HG02884 (cell line): ENCODE data around the gene ORC4.

Experiments used
- ATAC-seq: cut with Tn5 transposase; IDR thresholded peaks from one replicate; pipeline ENCODE4 v1.9.1; 2021; ENCODE audit warnings: mild to moderate bottlenecking, moderate library complexity; ENCODE audit not compliant: unreplicated experiment

Gene ORC4

DNA sequence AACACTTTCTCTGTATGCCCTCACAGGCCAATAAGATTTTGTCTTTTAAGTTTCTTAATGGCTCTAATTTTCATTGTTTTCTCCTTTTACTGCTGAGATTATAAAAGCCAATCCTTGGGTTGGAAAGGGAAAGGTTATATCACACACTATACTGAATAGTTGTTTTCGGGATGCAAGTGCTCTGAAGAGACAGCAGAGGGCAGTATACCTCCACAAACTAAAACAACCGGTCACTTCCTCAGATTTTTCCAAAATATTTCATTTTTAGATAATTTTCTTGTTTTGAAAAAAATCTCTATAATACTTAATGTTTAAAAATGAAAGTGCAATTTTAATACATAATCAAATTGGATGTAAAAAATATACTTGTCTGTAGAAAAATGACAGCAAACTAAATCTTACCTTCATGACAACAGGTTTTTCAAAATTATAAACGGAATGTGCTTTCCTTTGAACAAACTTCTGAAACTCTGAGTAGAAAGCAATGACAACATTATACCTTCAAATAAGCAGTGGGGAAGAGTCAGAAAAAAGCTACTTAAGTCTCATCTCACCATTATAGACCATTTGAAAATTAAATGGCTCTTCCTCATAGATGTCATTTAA is 82.7 kb downstream of the ORC4 start:
- ATAC-seq: peak; percentile 63

- ATAC-seq: no peak
Measured at GRCh38 chr2:147934881-147935620, 85.5 kb downstream of the ORC4 start.

- no peak for ATAC-seq
Measured at GRCh38 chr2:147933931-147934330, 86.6 kb downstream of the ORC4 start.

- no peak for ATAC-seq
Measured at GRCh38 chr2:147927053-147927588, 93.4 kb downstream of the ORC4 start.

GRCh38 chr2:147925886-147926285 is 94.7 kb downstream of the ORC4 start:
- no peak for ATAC-seq

DNA sequence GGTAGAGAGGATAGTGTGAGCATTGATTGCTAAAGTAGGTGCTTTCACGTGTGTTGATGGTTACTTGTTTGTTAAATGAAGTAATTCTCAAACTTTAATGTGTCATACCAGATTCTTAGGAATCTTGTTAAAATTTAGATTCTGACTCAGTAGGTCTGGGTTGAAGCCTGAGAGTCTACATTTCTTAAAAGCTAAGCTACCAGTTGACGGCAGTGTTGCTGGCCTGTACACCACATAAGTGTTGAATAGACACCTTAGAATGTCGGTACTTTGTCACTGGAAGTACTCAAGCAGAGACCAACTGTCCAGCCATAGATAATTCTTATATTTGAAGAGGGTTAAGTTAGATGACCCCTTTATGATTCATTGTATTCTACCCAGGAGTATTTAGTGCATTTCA is 95.9 kb downstream of the ORC4 start:
- no peak for ATAC-seq

DNA sequence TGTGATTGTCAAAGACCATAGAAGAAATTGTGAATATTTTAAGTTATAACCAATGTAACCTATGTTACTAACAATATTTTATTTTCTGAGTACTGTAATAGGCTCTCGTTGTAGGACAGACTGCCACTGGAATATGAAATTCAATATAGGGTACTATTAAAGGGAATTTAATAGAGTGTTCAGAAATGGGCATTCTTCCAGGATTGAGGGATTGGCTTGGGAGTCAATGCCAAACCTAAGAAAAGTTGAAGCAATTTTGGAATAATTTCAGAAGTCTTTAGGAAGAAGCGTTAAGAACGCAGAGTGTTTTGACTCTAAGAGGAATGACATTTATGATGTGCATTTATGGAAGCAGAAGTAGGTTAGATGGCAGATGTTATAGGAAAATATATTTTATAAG is 96.7 kb downstream of the ORC4 start:
- ATAC-seq: no peak

- no peak for ATAC-seq
Measured at GRCh38 chr2:147917161-147917560, 103.4 kb downstream of the ORC4 start.

DNA sequence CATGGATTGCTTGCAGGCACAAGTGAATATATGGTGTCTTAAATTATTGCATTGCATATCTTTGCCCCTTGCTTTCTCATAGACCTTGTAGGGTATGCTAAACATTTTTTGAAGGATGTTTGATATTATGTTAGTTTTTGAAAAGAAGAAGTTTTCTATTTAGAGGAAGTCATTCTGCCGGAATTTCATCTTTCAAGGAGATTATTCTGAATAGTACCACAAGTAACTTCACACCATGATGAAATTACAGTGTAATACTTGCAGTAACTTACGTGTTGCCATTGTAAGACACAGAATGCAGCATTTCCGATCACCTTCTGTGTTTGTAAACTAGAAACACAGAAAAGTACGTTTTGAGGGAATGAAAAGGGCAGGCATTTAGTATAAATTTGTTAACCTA is 103.8 kb downstream of the ORC4 start:
- no peak for ATAC-seq

DNA sequence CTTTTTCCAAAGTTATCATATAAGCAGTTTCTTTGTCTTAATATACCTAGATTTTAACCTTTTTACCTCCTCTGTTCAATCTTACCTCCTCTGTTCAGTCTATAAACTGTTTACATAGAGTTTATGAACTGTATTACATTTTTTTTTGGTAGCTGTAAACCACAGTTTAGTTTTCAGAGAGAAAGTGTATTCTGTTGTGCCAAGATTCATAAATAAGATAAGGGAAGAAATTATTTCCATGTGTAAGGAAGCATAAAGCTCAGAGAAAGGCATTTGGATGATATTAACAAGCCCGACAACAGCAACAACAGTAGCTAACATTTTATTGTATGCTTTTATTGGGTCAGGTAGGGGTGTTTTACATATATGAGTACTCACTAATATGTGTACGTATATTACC is 104.5 kb downstream of the ORC4 start:
- no peak for ATAC-seq

DNA sequence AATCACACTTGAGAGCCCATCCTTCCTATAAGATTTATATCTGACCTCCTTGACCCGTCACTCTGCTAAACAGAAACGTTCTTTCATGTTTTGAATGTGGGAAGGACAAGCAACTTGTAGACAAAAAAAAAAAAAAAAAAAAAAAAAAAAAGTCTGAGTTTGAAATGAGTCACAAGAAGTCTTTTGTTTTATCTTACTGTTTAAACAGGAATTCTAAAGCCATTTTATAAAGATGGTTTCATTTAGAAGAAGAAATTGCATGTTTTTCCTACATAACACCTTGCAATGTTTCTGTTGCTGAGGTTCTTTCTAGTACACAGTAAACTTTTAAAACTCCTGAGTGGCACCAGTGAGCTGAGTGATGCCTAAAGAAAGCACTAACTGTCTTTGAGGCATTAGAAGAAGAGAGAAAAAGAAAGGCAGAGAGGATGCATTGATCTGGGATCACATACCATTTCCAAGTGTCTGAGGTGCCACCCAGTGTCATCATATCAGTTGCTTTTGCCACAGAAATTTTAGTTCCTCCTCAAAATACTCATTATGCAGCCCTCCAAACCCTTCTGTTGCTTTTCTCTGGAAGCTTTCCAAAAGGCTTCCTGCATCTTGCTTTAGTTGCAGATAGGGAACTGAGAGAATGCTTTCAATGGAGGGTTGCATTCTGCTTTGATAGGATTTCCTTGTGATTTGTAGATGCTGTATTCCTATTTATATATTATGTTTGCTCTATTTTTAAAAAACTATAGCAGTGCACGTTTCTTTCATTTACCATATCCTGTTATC is 106.6 kb downstream of the ORC4 start:
- no peak for ATAC-seq

- no peak for ATAC-seq
Measured at GRCh38 chr2:147910990-147911473, 109.5 kb downstream of the ORC4 start.

GRCh38 chr2:147909178-147909577 is 111.4 kb downstream of the ORC4 start:
- no peak for ATAC-seq

DNA sequence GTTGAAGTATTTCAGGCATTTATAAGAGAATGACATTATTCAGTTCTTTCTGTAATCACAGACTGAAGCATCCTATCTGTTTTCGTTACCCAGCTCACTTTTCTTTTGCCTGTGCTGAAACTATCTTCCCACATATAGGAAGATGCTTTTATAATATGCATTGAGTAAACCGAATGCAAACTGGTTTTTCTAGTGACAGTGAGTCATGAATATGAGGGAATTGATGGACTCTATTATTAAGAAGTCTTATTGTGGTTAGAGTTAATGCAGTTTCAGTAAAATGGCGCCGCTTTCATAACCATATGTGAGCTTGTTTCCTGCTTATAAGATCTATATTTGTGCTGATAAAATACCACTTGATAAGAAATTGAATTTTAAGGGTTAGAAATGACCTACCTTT is 116.5 kb downstream of the ORC4 start:
- no peak for ATAC-seq

GRCh38 chr2:147888680-147889079 is 131.9 kb downstream of the ORC4 start:
- peak; percentile 80 for ATAC-seq

DNA sequence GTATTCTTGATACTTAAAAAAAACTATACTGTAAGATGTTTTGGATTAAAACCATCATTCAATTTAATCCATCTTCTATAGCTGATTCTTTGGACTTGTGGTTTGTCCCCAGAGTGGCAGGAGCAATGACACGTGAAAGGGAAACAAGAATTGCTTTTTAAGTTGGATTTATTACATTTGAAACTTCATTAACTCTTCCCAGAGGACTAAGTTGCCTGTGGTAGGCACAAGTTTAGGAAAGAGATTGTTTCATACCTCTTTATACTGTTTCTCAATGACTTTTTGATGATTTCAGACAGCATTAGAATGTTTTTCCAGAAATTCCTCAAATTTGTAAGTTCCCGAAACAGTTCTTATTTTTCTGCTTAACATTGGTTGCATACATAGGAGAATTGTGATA is 134.4 kb downstream of the ORC4 start:
- no peak for ATAC-seq

DNA sequence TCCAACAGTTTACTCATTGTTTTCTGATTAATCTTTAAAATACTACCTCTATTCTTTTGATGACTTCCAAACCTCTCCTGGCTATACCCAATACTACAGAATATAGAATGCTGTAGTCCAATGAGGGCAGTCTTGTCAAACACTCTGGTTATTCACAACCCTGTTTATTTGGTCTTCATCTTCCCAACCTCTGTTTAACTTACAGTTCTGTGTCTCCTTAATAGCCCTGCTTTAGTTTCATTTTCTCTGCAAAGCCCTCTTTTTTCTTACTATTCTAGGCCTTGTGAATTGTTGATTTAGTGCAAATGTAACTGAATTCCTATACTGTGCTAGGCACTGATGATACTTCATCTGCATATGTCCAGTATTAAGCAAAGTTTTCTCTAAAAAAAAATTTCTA is 135.7 kb downstream of the ORC4 start:
- ATAC-seq: no peak

- ATAC-seq: no peak
Measured at GRCh38 chr2:147882631-147883030, 137.9 kb downstream of the ORC4 start.
